ENCODE measurements around the gene TMEM238.
"Not testable (repeated sequence)": the region's sequence is repeated elsewhere in the genome, so short reads cannot be mapped to it uniquely, and the experiment has no call there.

TMEM238 gene

DNA sequence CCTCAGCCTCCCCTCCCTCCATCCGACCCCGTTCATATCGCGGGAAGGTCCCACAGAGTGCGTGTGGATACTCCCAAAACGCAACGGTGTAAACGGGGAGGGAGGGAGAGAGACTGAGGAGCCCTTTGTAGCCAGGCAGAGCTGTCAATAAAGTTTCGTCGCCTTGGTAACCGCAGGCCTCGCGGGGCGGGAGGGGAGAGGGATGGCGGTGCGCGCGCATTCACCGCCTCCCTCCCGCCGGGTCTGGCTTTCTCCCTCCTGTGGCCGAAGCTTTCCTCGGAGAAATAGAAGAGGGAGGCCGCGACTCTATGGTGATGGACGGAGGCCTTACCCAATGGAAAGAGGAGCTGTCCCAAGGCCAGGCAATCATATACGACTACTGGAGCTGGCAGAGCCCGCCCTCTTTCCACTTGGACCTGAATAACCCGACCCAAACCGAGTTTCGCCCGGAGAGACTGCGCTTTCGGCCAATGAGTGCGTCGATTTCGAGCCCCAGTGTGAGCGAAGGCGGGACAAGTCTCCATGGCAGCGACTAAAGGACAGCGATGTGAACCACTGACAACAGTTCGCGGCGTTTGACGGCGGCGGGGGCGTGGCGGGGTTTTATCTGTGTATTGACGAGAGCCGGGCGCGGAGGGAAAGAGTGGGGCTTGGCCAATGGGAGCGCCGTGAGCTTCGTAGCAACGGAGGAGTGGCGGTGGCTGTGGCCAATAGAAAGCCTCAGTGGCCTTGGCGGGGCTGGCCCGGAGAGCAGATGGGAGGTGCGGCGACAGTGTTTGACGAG, 44.8 kb downstream of the TMEM238 start, which contains the start of gene KMT5C:
Gene KMT5C (plus strand): TSS at position 772 of the 784 bp plus-strand sequence. CDS start 2,061 bp downstream, outside the sequence.
- DNase-seq, result peak; percentile 100

DNA sequence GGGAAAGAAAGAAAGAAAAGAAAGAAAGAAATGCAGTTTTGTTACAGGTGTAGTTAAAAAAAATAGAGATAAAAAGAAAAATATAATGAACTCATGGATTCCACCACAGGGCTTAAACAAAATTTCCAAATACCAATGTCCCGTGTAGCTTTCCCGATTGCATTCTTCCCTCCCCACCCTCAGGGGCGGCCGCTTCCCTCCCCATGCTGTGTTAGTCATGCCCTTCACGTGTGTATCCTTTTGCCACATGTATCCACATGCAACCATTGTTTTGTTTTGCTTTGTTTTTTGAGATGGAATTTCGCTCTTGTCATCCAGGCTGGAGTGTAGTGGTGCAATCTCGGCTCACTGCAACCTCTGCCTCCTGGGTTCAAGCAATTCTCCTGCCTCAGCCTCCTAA, 48.0 kb downstream of the TMEM238 start:
- DNase-seq, result no peak

DNA sequence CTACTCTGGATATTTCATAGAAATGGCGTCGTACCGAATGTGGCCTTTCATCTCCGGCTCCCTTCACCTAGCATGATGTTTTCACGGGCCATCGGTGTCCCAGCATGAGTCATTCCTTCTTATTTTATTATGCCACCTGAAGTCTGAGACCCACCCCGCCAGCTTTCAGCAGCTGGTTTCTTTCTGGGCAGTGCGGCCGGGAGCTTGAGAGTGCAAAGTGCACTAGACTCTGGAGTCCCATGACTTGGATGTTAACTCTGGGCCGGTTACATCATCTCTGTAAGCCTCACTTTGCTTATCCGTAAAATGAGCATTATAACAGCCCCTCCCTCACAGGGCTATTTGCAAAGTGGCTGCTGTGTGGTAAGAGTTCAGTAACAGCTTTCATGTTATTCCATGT, 50.2 kb downstream of the TMEM238 start:
- DNase-seq, result no peak

DNA sequence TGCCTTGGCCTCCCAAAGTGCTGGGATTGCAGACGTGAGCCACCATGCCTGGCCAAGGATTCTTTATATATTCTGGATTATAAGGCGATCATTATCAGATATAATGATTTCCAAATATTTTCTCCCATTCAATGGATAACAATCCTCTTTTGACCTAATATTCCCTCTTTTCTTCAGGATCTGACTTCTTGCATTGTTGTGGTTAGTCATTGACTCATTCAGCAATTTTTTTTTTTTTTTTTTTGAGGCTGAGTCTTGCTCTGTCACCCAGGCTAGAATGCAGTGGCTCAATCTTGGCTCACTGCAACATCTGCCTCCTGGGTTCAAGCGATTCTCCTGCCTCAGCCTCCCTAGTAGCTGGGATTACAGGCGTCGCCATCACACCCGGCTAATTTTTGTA, 54.3 kb downstream of the TMEM238 start:
- DNase-seq, result not testable (repeated sequence)

All from stimulated activated CD4-positive, alpha-beta T cell treated with anti-CD3 and anti-CD28 coated beads, Interleukin-4, amount 100 ng/mL, for 4 hours (primary cell).